ENCODE measurements around the gene ABL1.

ABL1 gene

GRCh38 chr9:130858739-130859705, 24.0 kb downstream of the ABL1 start:
- Histone ChIP-seq H3K27me3 (replicated peaks in 2 of 5; ENCODE audit: control insufficient read depth in 4 of 5, insufficient read depth in 5 of 5, low read length in 4 of 5) (no peaks in the 10 kb centered on the region), H3K27ac (ENCODE audit: insufficient read depth in 1 of 2, low read depth in 1 of 2, low read length in 2 of 2, poor library complexity in 1 of 2, severe bottlenecking in 2 of 2) (no peak overlapping the region), H3K36me3 (ENCODE audit: control insufficient read depth in 4 of 4, insufficient read depth in 4 of 4, low read length in 3 of 4) (peaks cover 18 to 91% (median 41%) of the 10 kb centered on the region in 4 experiments), H3K4me3 (ENCODE audit: control insufficient read depth in 1 of 7, extremely low read depth in 1 of 7, insufficient read depth in 4 of 7, low read depth in 2 of 7, low read length in 6 of 7) (no peak overlapping the region), H3K4me1 (ENCODE audit: control extremely low read depth in 1 of 4, control insufficient read depth in 4 of 4, insufficient read depth in 4 of 4, low read length in 3 of 4) (no peaks in the 10 kb centered on the region), H3K9me3 (ENCODE audit: control extremely low read depth in 1 of 5, control insufficient read depth in 4 of 5, insufficient read depth in 2 of 5, low read depth in 1 of 5, low read length in 4 of 5) (no peaks in the 10 kb centered on the region)
- POLR2A ChIA-PET: no interaction called here
- 95% methylated on average over 17 of the region's 20 CpGs for WGBS (ENCODE audit: insufficient coverage)
- DNase-seq: no peak
- CTCF ChIA-PET: interaction anchor here (1.2 to 2.6 kb wide), 6 partner anchors 8 to 752 kb away, joined by 3 to 21 read pairs (median 7); no protein-coding TSS in a partner anchor

GRCh38 chr9:130860458-130861316, 25.6 kb downstream of the ABL1 start:
- ChIA-PET POLR2A (no interaction called here), CTCF (interaction anchor here (0.6 to 11.0 kb wide), 4 partner anchors 15 to 156 kb away, joined by 3 to 249 read pairs (median 52); no protein-coding TSS in a partner anchor)
- peak overlapping the region in 1 of 2 experiments; percentile 47 for H3K27ac ChIP-seq (ENCODE audit: insufficient read depth in 1 of 2, low read depth in 1 of 2, low read length in 2 of 2, poor library complexity in 1 of 2, severe bottlenecking in 2 of 2)
- H3K4me3 ChIP-seq (ENCODE audit: control insufficient read depth in 1 of 7, extremely low read depth in 1 of 7, insufficient read depth in 4 of 7, low read depth in 2 of 7, low read length in 6 of 7): no peak overlapping the region
- no peaks in the 10 kb centered on the region for H3K9me3 ChIP-seq (ENCODE audit: control extremely low read depth in 1 of 5, control insufficient read depth in 4 of 5, insufficient read depth in 2 of 5, low read depth in 1 of 5, low read length in 4 of 5)
- H3K36me3 ChIP-seq (ENCODE audit: control insufficient read depth in 4 of 4, insufficient read depth in 4 of 4, low read length in 3 of 4): peaks cover 9 to 89% (median 35%) of the 10 kb centered on the region in 4 experiments
- H3K4me1 ChIP-seq (ENCODE audit: control extremely low read depth in 1 of 4, control insufficient read depth in 4 of 4, insufficient read depth in 4 of 4, low read length in 3 of 4): no peaks in the 10 kb centered on the region
- 85% methylated on average over 26 of the region's 28 CpGs for WGBS (ENCODE audit: insufficient coverage)
- H3K27me3 ChIP-seq (replicated peaks in 2 of 5; ENCODE audit: control insufficient read depth in 4 of 5, insufficient read depth in 5 of 5, low read length in 4 of 5): no peaks in the 10 kb centered on the region
- DNase-seq: peak; percentile 17 to 78 (median 53)

GRCh38 chr9:130861372-130862180, 26.5 kb downstream of the ABL1 start:
- no peak for DNase-seq
- Histone ChIP-seq H3K4me3 (ENCODE audit: control insufficient read depth in 1 of 7, extremely low read depth in 1 of 7, insufficient read depth in 4 of 7, low read depth in 2 of 7, low read length in 6 of 7) (no peak overlapping the region), H3K36me3 (ENCODE audit: control insufficient read depth in 4 of 4, insufficient read depth in 4 of 4, low read length in 3 of 4) (peaks cover 6 to 83% (median 29%) of the 10 kb centered on the region in 4 experiments), H3K27ac (ENCODE audit: insufficient read depth in 1 of 2, low read depth in 1 of 2, low read length in 2 of 2, poor library complexity in 1 of 2, severe bottlenecking in 2 of 2) (peak overlapping the region in 1 of 2 experiments; percentile 47), H3K9me3 (ENCODE audit: control extremely low read depth in 1 of 5, control insufficient read depth in 4 of 5, insufficient read depth in 2 of 5, low read depth in 1 of 5, low read length in 4 of 5) (no peaks in the 10 kb centered on the region), H3K4me1 (ENCODE audit: control extremely low read depth in 1 of 4, control insufficient read depth in 4 of 4, insufficient read depth in 4 of 4, low read length in 3 of 4) (no peaks in the 10 kb centered on the region), H3K27me3 (replicated peaks in 2 of 5; ENCODE audit: control insufficient read depth in 4 of 5, insufficient read depth in 5 of 5, low read length in 4 of 5) (no peaks in the 10 kb centered on the region)
- ChIA-PET POLR2A (no interaction called here), CTCF (interaction anchor here (0.6 to 11.0 kb wide), 15 partner anchors 10 to 168 kb away, joined by 3 to 249 read pairs (median 5); partner anchors contain the start of gene EXOSC2)
- WGBS (ENCODE audit: insufficient coverage): 100% methylated on average over 2 of the region's 8 CpGs

- Histone ChIP-seq H3K27me3 (replicated peaks in 2 of 5; ENCODE audit: control insufficient read depth in 4 of 5, insufficient read depth in 5 of 5, low read length in 4 of 5) (no peaks in the 10 kb centered on the region), H3K4me3 (ENCODE audit: control insufficient read depth in 1 of 7, extremely low read depth in 1 of 7, insufficient read depth in 4 of 7, low read depth in 2 of 7, low read length in 6 of 7) (no peak overlapping the region), H3K36me3 (ENCODE audit: control insufficient read depth in 4 of 4, insufficient read depth in 4 of 4, low read length in 3 of 4) (peaks cover 6 to 77% (median 27%) of the 10 kb centered on the region in 4 experiments), H3K27ac (ENCODE audit: insufficient read depth in 1 of 2, low read depth in 1 of 2, low read length in 2 of 2, poor library complexity in 1 of 2, severe bottlenecking in 2 of 2) (no peak overlapping the region), H3K9me3 (ENCODE audit: control extremely low read depth in 1 of 5, control insufficient read depth in 4 of 5, insufficient read depth in 2 of 5, low read depth in 1 of 5, low read length in 4 of 5) (no peaks in the 10 kb centered on the region), H3K4me1 (ENCODE audit: control extremely low read depth in 1 of 4, control insufficient read depth in 4 of 4, insufficient read depth in 4 of 4, low read length in 3 of 4) (no peaks in the 10 kb centered on the region)
- 97% methylated on average over 8 of the region's 8 CpGs for WGBS (ENCODE audit: insufficient coverage)
- POLR2A ChIA-PET: no interaction called here
- DNase-seq: no peak
- CTCF ChIA-PET: interaction anchor here (0.9 to 11.0 kb wide), 15 partner anchors 10 to 168 kb away, joined by 3 to 249 read pairs (median 5); partner anchors contain the start of gene EXOSC2
These were observed 27.2 kb downstream of the ABL1 start for GRCh38 chr9:130862217-130862616.

GRCh38 chr9:130862747-130863146, 27.7 kb downstream of the ABL1 start:
- WGBS (ENCODE audit: insufficient coverage): 97% methylated on average over 23 of the region's 23 CpGs
- H3K4me1 ChIP-seq (ENCODE audit: control extremely low read depth in 1 of 4, control insufficient read depth in 4 of 4, insufficient read depth in 4 of 4, low read length in 3 of 4): no peaks in the 10 kb centered on the region
- no peak overlapping the region for H3K4me3 ChIP-seq (ENCODE audit: control insufficient read depth in 1 of 7, extremely low read depth in 1 of 7, insufficient read depth in 4 of 7, low read depth in 2 of 7, low read length in 6 of 7)
- CTCF ChIA-PET: interaction anchor here (0.9 to 11.0 kb wide), 14 partner anchors 9 to 169 kb away, joined by 3 to 249 read pairs (median 4); partner anchors contain the start of gene EXOSC2
- no peak overlapping the region for H3K27ac ChIP-seq (ENCODE audit: insufficient read depth in 1 of 2, low read depth in 1 of 2, low read length in 2 of 2, poor library complexity in 1 of 2, severe bottlenecking in 2 of 2)
- no peaks in the 10 kb centered on the region for H3K27me3 ChIP-seq (replicated peaks in 2 of 5; ENCODE audit: control insufficient read depth in 4 of 5, insufficient read depth in 5 of 5, low read length in 4 of 5)
- no peaks in the 10 kb centered on the region for H3K9me3 ChIP-seq (ENCODE audit: control extremely low read depth in 1 of 5, control insufficient read depth in 4 of 5, insufficient read depth in 2 of 5, low read depth in 1 of 5, low read length in 4 of 5)
- no peak for DNase-seq
- H3K36me3 ChIP-seq (ENCODE audit: control insufficient read depth in 4 of 4, insufficient read depth in 4 of 4, low read length in 3 of 4): peaks cover 6 to 72% (median 30%) of the 10 kb centered on the region in 4 experiments
- POLR2A ChIA-PET: no interaction called here

- peaks cover 4 to 59% (median 24%) of the 10 kb centered on the region in 4 experiments for H3K36me3 ChIP-seq (ENCODE audit: control insufficient read depth in 4 of 4, insufficient read depth in 4 of 4, low read length in 3 of 4)
- CTCF ChIA-PET: interaction anchor here (0.6 to 11.0 kb wide), 18 partner anchors 10 to 182 kb away, joined by 3 to 249 read pairs (median 4); no protein-coding TSS in a partner anchor
- DNase-seq: no peak
- 93% methylated on average over 3 of the region's 6 CpGs for WGBS (ENCODE audit: insufficient coverage)
- H3K4me1 ChIP-seq (ENCODE audit: control extremely low read depth in 1 of 4, control insufficient read depth in 4 of 4, insufficient read depth in 4 of 4, low read length in 3 of 4): no peaks in the 10 kb centered on the region
- H3K27me3 ChIP-seq (replicated peaks in 2 of 5; ENCODE audit: control insufficient read depth in 4 of 5, insufficient read depth in 5 of 5, low read length in 4 of 5): no peaks in the 10 kb centered on the region
- H3K27ac ChIP-seq (ENCODE audit: insufficient read depth in 1 of 2, low read depth in 1 of 2, low read length in 2 of 2, poor library complexity in 1 of 2, severe bottlenecking in 2 of 2): no peak overlapping the region
- H3K4me3 ChIP-seq (ENCODE audit: control insufficient read depth in 1 of 7, extremely low read depth in 1 of 7, insufficient read depth in 4 of 7, low read depth in 2 of 7, low read length in 6 of 7): no peak overlapping the region
- no peaks in the 10 kb centered on the region for H3K9me3 ChIP-seq (ENCODE audit: control extremely low read depth in 1 of 5, control insufficient read depth in 4 of 5, insufficient read depth in 2 of 5, low read depth in 1 of 5, low read length in 4 of 5)
- POLR2A ChIA-PET: no interaction called here
These were observed 29.5 kb downstream of the ABL1 start for GRCh38 chr9:130864541-130864940.
